Ishikawa (cell line): ENCODE results near the gene TMC5.

Experiments used
- EP300 ChIP-seq: IDR thresholded peaks from 2 replicates; pipeline ENCODE4 v1.6.1; 2012; ENCODE audit warnings: borderline replicate concordance
- FOXM1 ChIP-seq: IDR thresholded peaks from 2 replicates; pipeline ENCODE4 v1.6.1; 2012; ENCODE audit warnings: low read depth, borderline replicate concordance
- MAX ChIP-seq: IDR thresholded peaks from 2 replicates; pipeline ENCODE4 v1.6.1; 2012
- REST ChIP-seq: IDR thresholded peaks from 2 replicates; pipeline ENCODE4 v1.6.1; 2012; ENCODE audit warnings: low read depth, mild to moderate bottlenecking
- TAF1 ChIP-seq: IDR thresholded peaks from 2 replicates; pipeline ENCODE4 v1.6.1; 2012; ENCODE audit warnings: low read depth, mild to moderate bottlenecking
- TCF12 ChIP-seq: IDR thresholded peaks from 2 replicates; pipeline ENCODE4 v1.6.1; 2012; ENCODE audit warnings: low read depth
- USF1 ChIP-seq: IDR thresholded peaks from 2 replicates; pipeline ENCODE4 v1.6.1; 2012
- YY1 ChIP-seq: IDR thresholded peaks from 2 replicates; pipeline ENCODE4 v1.6.1; 2012; ENCODE audit warnings: low read depth

DNA sequence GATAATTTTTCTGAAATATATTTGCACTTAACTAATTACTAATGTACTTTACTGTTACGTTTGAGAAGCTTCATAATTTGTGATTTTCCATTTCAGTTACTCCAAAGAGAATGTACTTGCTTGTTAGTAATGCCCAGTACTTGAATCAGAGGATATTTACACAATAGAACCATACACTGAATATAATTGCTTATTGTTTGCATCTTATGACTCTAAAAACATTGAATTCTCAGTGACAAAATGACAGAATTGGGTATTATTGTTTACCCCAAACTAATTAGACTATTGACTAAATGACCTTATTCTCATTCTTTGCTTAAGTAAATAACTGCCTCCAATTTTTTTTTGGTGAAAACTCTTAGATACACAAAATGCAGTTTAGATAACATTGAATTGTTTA, 114.9 kb downstream of the TMC5 start:
- TF ChIP-seq MAX (no peak), TAF1 (no peak), USF1 (no peak), EP300 (no peak), FOXM1 (no peak), YY1 (no peak), REST (no peak), TCF12 (no peak)
